Activated effector memory CD4-positive, alpha-beta T cell treated with anti-CD3 and anti-CD28 coated beads, Interleukin-2, amount 50 U/mL, for 16 hours (primary cell): ENCODE data around the gene MID1.
"Not testable (repeated sequence)": the region's sequence is repeated elsewhere in the genome, so short reads cannot be mapped to it uniquely, and the experiment has no call there.

Source experiments
- DNase-seq: peaks from one replicate; pipeline ENCODE4 v3.0.0-alpha.2; 2020

MID1 gene

DNA sequence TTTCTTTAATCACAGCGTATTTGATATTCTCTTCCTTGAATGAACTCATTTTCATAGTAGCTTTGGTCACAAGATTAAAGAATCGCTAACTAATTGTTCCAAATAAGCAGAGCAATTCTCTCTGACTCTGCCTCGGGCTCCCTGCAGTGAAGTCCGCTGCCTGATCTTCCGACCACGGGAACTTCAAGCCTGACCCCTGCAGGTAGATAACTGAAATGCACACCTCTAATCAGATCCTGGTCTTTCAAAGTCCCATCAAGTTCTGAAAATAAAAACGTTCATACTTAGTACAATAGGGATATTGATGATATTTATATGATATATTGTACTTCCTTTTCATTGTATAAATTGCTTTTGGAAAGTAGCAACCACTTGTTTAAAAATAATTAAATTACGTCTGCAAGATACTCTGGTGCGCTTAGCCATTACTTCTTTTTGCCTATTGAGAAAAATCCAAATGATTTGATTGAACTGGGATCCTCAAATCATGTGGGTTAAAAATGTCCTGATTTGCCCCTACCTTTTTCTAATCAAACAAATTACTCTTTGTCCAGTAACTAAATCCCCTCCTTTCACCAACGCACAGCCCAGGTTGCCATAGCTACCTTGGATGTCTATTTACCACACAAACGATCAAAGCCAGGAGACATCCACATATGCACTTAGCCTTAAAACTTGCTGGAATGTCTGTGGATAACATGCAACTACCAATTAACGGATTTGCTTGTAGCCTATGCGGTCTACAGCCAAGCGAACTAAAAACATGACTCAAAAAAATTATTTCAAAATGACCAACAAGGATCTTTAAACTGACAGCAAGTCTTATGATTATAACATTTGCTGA, 4.2 kb downstream of the MID1 start:
- DNase-seq, result no peak

DNA sequence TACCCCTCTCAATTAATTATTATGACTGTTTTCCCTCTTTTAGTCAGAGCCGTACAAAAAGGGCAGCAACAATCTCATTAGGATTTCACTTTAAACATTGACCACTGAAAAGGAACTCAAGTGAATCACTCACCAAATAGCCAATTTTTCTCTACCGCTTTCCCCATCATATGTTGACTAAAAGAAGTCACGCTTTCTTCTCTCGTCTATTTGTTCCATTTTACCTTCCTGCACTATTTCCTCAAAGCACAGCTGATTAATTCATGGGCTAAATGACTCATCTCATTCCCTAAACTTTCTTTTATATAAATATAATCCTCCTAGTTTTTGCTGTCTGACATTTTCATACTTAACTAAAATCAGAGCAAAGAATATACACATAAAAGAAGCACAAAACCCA, 8.2 kb downstream of the MID1 start:
- no peak for DNase-seq

DNA sequence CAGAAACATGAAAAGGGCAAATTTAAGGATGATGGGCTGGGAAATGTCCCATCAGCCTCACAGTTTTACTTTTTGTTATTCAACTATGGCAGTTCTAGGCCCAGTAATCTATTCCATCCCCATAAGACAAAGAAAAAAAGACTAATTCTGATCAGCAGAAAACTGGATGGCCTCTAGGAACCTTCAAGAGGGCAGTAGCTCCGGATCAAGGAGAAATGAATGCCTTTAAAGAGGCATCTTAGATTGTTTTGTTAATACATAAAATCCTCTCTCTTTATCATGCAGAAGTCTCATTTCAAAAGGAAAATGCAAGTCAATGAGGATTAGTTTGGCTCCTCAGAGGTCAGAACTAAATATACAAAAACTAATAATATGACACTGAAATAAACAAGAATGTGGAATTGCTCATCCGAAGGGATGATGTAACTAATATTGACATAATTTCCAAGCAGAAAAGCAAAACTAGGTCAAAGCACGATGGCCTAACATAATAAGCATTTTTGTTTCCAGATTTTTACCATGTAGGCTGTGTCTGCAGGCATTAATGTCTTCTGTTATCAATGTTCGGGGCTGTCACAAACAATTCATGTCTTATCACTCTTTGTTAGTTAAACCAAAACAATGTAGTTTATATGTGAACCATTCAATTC, 8.8 kb downstream of the MID1 start:
- DNase-seq, result no peak

DNA sequence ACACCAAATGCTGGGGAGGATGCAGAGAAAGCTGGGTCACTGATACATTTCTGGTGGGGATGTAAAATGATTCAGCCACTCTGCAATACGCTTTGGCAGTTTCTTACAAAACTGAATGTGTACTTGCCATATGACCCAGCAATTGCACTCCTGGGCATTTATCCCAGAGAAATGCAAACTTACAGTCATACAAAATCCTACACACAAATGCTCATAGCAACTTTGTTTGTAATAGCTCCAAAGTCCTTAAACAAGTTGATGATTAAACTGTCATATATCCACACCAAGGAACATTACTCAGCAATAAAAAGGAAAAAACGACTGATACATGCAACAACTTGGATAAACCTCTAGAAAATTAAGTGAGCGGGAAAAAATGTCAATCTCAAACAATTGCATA, 12.3 kb downstream of the MID1 start:
- DNase-seq, result no peak

DNA sequence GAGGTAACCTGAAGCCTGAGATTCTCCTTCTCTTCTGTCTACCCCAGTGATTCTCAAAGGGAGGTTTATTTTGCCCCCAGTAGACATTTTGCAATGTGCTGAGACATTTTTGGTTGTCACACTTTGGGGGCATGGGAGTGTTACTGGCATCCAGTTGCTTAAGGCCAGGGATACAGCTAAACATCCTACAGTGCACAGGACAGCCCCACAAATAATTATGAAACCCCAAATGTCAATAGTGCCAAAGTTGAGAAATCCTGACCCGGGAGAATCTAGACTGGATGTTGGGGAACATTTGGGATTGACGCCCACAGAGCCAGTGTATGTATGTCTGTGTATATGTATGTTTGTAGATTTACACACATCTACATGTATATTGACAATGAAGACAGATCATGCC, 13.2 kb downstream of the MID1 start:
- no peak for DNase-seq

DNA sequence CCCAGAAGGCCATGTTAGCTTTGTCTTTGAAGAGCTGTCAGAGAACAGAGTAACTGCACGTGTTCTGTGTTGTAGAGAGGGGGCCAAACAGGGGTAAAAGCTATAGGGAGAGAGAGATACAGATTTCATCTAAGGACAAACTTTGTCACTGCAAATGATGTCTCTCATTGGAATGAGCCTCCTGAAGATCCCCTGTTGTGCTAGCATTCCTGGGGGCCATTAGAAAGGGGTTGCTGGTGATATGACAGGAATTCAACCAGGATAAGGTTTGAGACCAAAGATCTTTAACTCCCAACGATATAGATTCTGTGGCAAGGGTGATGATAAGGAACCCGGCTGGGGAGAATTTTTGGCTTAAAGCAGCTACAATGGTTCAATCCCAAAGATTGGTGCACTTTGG, 16.8 kb downstream of the MID1 start:
- DNase-seq, result no peak

DNA sequence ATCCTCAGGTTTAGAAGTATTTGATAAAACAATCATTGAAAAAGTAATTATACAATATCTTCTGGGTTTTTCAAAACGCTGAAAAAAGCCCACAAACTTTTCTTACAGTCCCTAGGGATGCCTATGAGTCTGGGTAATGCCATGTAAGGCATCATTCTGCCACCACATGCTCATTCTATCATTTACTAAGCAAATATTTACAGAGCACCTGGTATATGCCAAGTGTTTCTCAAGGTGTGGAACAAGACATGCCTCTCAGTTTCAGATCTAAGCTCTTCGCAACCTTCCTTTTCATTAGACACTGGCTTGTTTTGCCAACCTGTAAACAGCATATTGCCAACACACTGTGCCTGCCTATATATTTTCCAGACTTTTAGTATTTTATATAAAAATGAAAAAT, 17.7 kb downstream of the MID1 start:
- DNase-seq, result no peak

DNA sequence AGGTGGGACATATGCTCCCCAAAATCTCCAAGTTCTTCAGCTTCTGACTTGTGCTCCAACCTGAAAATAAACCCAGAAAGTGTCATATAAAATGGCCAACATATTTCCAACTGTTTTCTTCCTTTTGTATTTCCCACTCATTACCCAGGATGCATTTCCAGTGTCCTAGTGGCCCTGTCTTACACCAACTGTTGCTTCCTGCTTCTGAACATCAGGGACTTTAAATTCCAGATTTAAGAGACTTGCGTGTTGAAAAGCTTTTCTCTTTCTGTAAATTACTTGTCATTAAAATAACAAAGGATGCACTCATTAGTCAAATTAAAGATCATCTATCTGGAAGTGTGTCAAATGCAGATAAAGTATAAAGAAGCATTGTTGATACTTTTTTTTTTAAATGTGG, 19.9 kb downstream of the MID1 start:
- no peak for DNase-seq

DNA sequence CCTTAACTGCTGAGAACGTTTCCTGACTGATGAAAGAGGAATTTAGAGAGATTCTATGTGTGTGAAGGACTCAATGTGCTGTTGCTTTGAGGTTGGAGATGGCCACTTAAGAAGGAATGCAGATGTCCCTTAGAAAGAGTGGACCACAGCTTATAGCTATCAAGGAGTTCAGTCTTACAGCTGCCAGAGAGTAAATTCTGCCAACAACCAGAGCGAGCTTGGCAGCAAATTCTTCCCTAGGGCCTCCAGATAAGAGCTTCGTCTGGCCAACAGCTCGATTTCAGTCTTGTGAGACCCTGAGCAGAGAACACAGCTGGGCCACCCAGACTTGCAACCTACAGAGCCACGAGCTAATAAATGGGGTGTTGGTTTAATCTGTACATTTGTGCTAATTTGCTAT, 21.8 kb downstream of the MID1 start:
- no peak for DNase-seq

DNA sequence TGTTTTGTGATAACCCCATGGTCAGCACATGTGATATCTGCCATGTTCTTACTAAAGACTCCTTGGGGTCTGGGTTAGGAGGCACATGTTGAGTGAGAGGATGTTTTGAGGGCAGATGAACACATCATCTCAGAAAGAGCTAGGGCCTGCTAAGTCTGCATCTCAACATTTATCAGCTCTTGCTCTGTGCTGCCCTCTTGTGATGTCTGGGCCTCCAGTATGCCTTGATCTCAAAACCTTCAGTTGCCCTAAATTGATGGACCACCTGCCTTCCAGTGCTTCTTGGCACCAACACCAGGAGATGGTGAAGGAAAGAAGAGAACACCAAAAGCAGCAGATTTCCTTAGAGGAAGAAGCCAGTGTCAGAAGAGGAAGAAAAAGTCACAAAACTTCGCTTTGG, 22.5 kb downstream of the MID1 start:
- DNase-seq, result no peak

DNA sequence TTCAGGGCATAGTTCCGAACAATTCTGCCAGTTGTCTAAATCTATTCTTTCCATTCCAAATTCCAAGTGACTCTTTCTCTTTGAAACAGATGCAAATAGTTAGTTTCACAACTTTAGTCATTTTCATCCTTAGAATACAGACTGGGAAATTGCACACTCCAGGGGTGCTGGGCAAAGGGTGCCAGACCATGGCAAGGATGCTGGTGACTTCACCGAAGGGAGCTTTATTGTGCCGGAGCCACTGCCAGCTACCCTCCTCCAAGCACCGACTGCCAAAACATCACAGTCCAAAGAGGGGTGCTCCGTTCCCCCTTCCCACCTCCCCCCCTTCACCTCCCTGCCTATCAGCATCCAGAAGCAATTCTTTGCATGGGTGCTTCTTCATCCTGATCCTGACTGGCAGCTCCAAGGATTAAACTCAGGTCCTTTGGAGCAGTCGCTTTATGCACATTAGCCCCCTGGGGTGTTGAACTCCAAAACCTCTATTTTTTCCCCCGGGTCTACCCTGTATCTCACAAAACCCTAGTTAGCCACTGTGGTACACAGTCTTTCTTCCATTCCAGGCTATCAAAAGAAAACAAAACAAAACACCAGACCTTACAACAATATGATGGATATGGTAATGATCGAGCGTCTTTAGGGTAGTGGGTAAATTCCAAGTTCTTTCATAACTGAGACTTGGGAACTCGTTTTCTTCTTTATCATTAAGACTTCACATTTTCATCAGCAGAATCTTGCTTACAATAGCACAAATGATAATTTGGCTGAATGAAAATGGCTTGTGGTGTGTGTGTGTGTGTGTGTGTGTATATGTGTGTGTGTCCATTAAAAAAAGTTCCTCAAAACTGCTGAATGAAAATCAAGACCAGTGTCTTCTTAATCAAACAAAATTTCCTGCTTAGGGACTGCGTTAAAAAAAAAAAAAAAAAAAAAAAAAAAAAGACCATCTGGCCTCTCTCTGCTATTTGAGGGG, 28.7 kb downstream of the MID1 start:
- no peak for DNase-seq

DNA sequence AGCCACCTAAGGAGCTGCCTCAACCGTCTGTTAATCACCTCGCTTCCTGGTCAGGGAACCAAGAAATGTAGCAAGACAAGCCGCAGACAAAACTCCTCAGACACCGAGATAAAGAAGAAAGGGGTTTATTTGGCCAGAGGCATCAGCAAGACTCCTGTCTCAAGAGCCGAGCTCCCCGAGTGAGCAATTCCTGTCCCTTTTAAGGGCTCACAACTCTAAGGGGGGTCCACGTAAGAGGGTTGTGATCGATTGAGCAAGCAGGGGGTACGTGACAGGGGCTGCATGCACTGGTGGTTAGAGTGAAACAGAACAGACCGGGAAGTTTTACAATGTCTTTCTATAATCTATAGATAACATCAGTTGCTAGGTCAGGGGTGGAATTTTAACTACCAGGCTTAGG, 30.6 kb downstream of the MID1 start:
- not testable (repeated sequence) for DNase-seq

DNA sequence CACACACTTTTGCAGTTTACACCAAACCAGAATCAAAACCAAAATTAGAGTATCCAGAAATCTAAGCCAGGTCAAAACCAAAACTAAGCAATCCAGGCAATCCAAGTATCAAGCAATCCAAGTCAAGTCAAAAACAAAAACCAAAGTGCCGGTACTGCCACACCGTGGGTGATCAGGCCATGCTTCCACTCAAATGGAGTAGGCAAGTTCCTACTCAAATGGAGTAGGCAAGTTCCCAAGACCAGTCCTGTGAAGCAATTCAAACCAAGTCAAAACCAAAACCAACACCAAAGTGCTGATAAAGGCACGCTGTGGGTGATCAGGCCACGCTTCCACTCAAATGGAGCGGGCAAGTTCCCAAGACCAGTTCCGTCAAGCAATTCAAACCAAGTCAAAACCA, 31.3 kb downstream of the MID1 start:
- DNase-seq, result no peak

DNA sequence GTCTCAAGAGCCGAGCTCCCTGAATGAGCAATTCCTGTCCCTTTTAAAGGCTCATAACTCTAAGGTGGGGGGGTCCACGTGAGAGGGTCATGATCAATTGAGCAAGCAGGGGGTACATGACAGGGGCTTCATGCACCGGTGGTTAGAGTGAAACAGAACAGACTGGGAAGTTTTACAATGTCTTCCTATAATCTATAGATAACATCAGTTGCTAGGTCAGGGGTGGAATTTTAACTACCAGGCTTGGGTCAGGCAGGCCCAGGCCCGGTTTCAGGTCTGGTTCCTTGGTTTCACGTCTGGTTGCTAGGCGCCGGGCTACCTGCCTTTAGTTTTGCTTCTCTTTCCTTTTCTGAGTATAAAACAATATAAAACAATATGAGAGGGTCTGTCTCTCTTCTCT, 35.5 kb downstream of the MID1 start:
- DNase-seq, result not testable (repeated sequence)

DNA sequence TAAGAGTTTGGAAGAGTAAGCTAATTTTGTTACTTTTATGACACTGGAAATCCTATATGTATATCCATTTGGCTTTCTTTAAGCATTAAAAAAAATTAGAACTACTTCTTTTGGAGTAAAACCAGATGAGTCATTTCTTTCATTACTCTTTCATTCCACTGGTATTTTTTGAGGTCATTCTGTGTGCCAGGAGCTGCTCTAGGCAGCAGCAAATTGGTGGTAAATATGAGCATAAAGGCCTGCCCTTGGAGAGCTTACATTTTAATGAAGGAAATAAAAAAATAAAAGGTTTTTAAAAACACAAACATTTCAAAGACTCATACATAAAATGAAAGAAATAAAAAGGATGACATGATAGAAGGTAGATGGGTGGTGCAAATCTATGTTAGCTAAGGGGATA, 37.4 kb downstream of the MID1 start:
- DNase-seq, result no peak

DNA sequence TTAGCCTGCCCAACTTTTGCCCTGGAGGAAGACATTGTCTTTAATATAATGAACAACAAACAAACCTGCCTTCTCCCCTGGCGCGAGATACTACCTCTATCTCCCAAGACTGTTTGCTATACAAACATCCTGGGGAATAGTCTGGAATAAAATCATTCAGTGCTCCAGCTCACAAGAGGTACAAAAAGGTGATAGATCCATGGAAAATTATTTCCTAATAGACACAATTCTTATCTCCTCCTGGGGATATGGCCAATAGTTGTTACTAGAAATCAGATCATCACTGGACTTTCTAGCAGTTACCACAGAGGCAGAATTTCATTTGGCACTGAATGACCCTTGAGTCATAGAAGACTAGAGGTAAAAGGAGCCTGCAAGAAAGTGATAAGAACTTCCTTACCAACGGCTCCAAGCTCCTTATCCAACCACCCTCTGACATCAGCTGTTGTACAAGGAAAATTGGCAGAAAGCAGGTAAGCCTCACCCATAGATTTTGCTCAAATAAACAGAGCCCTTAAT, 38.1 kb downstream of the MID1 start:
- DNase-seq, result no peak

DNA sequence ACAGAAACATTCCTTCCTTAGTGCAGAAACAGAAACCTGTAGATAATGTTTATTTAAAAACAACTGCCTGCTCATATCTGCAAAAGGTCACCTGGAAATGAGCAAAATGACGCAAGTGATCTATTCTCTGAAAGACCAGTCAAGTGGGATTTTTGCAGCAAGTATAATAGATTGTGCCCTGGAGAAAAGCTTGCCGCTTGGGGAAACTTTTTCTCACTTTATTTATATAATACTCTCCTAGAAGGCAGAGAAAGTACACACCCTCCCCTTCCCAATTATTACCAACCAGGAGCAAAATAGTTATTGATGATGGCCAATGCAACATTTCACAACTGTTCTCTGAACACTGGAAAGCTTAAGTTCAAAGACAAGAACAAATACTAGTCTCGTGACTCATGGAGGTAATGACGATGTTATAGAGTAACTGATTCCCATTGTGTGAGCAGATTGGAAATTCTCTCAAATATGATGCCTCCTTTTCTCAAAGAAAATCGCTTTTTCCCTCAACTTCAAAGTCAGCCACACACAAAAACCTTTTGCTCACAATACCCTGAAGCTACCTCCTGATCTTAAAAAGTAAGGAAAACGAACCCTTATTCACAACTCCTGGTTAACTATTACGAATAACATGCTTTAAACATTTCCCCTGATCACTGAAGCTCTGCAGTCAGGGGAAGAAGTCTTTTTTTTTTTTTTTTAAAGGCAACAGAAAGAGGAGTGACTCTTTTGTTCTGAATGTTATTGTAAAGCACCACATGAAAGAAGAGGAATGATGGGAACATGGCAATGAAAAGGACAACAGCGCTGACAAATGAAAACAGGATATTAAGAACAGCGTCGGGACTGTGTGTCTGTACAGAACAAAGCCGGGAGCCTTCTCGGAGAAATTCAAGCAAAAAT, 41.0 kb downstream of the MID1 start:
- no peak for DNase-seq

DNA sequence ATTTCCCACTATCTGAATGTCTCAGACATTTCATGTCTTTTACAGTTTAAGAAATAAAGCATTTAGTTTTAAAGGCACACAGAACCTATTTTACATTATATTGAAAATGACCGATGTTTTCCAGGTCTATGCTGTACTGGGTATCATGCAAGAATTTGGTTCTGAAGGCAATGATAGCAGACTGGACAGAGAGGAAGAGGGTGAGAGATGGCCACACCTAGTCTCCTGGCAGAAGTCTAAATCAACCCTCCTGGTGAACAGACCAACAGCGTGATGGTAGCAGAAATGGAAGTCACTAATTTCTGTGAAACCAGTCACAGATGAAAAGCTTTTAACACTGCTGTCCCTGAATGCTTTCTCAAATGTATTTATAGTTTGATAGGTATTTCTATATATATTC, 41.9 kb downstream of the MID1 start:
- no peak for DNase-seq

DNA sequence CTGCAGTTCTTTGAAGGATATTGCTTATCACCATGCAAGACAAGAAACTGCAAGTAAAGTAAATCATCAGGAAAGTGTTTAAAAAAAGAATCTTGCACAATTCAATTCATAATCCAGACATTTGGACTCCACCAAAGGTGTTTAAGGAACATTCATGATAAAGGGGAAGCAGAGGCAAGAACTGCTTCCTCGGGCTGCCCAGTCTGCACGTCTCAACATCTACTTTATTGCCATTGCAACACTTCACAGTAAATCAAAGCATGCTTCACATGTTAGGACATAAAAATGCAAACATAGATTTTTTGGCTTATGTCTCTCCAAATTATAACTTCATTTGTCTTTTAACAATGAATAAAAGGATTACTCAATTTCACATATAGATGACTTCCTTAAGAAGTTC, 42.5 kb downstream of the MID1 start:
- no peak for DNase-seq

DNA sequence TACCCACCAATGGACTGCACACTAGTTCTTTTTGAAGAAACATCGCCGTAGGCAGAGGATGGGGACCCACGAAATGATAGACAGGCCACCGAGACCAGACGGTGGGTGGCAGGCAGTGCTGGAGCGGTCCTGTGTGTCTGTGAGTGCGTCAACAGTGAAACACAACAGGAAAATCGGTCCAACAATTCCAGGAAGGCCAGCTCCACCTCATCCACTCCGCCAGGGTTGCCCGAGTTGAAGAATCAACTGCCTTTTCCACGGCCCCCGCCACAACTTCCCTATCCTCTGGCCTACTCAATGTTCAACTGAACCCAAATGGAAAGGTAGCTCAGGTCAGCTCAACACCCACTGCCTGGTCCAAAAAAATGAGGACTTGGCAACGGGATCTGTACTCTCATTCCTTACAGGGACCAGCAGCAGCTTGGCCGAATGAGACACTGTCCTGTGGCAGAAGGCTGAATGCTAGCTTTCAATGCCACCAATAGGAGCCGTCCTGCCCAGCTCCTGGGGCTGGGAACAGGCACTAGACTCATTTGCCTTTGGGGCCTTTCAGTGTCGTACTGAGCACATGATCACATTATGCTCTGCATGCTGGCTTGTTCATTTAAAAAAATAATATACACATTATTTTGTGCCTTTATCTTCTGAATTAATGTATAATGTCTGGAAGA, 43.5 kb downstream of the MID1 start:
- no peak for DNase-seq

DNA sequence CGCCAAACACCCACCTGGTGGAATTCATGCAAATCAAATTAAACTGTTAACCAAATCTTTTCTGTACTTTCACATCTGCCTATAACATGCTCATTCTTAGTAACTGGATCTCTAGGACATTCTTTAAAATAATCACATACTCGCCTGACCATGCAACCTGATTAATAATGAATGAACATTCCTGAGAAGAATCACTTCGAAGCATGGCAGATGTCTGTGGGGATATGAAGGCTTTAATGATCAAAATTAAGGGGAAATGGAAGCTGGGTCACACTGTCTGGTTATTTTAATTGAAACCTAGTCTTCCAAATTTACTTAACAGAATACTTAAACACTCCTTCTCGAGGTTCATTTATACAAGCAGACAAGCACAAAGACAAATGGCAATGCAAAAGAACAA, 44.2 kb downstream of the MID1 start:
- DNase-seq, result no peak

DNA sequence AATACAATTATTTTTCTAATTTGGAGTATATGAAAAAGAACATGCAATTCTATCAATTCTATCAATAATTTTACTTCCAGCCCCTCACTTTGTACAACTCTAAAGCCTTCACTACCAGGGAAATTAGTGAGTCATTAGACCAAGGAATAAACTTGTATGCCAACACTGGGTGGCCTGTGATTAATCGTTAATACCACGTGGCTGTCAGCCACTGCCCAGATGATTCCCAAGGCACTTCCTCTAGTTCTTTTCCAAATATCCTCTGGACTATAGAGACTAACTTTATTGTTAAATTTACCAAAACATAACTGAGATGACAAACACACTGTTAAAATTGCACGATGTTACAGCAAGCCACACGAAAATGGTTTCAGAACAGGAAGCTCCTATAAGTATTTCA, 45.7 kb downstream of the MID1 start:
- no peak for DNase-seq
